Adrenal gland (tissue), 12 donors: ENCODE measurements around the gene RAB18. TPM values are rescaled to one million over a fixed set of nuclear protein-coding genes. Genes with fewer than 3 reads are reported as not detected.

Experiments
- DNase-seq, 7 donors: peaks; one replicate each; pipeline ENCODE4 v3.0.0-alpha.2; 2019 to 2020
- H3K27ac ChIP-seq, 5 donors: fragments of 200-600 bp; sonication (generic) in 4 of 5; 1 replicate in 3 of 5; 2 replicates in 2 of 5; pipeline versions ENCODE4 v1.5.1 to v1.8.0; 2016 to 2020; ENCODE audit warnings: mild to moderate bottlenecking in 1 of 5
- H3K27me3 ChIP-seq: fragments of 200-600 bp; 2 replicates; pipeline ENCODE4 v1.8.0; 2021
- H3K36me3 ChIP-seq, 2 donors: fragments of 200-600 bp; replicated peaks in 1 of 2; 1 replicate in 1 of 2; 2 replicates in 1 of 2; pipeline versions ENCODE4 v1.5.1 to v1.8.0; 2018 to 2022
- H3K4me1 ChIP-seq, 2 donors: fragments of 200-600 bp; replicated peaks in 1 of 2; 1 replicate in 1 of 2; 2 replicates in 1 of 2; pipeline versions ENCODE4 v1.5.1 to v1.8.0; 2018 to 2021
- H3K4me3 ChIP-seq, 4 donors: fragments of 200-600 bp; sonication (generic) in 3 of 4; one replicate each; pipeline ENCODE4 v1.5.1; 2016 to 2018
- H3K9me3 ChIP-seq, 3 donors: fragments of 200-600 bp; sonication (generic) in 1 of 3; replicated peaks in 1 of 3; 1 replicate in 2 of 3; 2 replicates in 1 of 3; pipeline versions ENCODE4 v1.5.1 to v1.8.0; 2016 to 2021
- POLR2A ChIP-seq, 2 donors: fragments of 450-650 bp; IDR thresholded peaks; one replicate each; pipeline ENCODE4 v1.6.1; 2017; ENCODE audit warnings: antibody characterized with exemption in 2 of 2, mild to moderate bottlenecking in 2 of 2, moderate library complexity in 1 of 2
- WGBS, 4 donors: extraction: QIAGEN DNeasy Blood & Tissue Kit in 2 of 4; methylation state at CpG; one replicate each; pipeline versions ENCODE4 v1.1.5 to v1.1.7; 2013 to 2017; 5-methylcytosine and 5-hydroxymethylcytosine counted together
- intact Hi-C, 2 donors: fragments of 100-400 bp; cut with DNase I; formaldehyde crosslinking; loops; one replicate each; pipeline versions ENCODE4 v1.14.1 to v1.15.0; 2022 to 2023
- polyA plus RNA-seq, 3 donors: library from polyadenylated mRNA; stranded (reverse); fragments of 200-250 nt in 2 of 3; fragments of 350-450 nt in 1 of 3; fragmentation: Illumina TruSeq in 1 of 3; extraction: RNeasy Lipid Tissue Mini Kit (QIAGEN cat#74804) in 1 of 3; gene quantifications; one replicate each; pipeline ENCODE4 v1.2.3, GENCODE V29; 2013 to 2014
- total RNA-seq, 9 donors: library from RNA; depleted of rRNA in 4 of 9; stranded (reverse); fragments of >200 nt in 4 of 9; fragments of 120-200 nt in 1 of 9; fragmentation: NEBNext Ultra II Directional in 1 of 9; extraction: Animal tissue kit (Norgen Biotek cat#: 25700) in 1 of 9; gene quantifications; one replicate each; pipeline versions ENCODE4 v1.1.0 to v1.2.4, GENCODE V29; 2013 to 2023
- TF ChIP-seq, protein P1 (sequence below), 6 experiments: fragments of 450-650 bp in 4 of 6; fragments of 200-600 bp in 2 of 6; sonication (generic) in 1 of 6; IDR thresholded peaks; 1 replicate in 5 of 6; 2 replicates in 1 of 6; pipeline versions ENCODE4 v1.5.1 to v1.8.0; 2016 to 2021; ENCODE audit warnings: antibody characterized with exemption in 6 of 6, mild to moderate bottlenecking in 2 of 6, moderate library complexity in 1 of 6
- donor health status: healthy with polysubstance abuse.
- donor health status: Bipolar disorder and iron deficiency.
- donor health status: DM: yes; HTN: yes; CAD: no.
- donor health status: DM: no; HTN: no; CAD: no.
- donor health status: DM: no; HTN: no; CAD: no.
- donor health status: DM: yes; HTN: yes; CAD: no.

RAB18 gene
- total and polyA plus RNA-seq, 12 donors: 22.1 to 416 (median 114) TPM

DNA sequence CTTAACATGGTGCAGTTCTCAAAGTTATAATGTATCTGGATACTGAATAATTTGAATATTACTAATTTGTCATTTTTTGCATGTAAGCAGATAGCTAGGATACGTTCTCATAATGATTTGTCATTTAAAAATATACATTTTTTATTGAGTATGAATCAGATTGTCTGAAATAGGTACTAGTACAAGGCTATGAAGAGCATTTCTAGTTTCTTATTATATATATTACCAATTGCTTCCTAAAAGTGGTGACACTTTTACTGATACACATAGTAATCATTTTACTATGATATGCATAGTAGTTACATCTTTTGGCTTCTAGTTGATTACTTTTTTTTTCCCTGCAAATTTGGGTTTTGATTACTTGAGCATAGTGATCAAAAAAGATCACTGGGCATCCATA is 26.4 kb downstream of the RAB18 start:
- H3K36me3 ChIP-seq: peaks cover 0 to 19% of the 10 kb centered on the region in 2 donors
- WGBS, 4 donors: 49 to 81% (median 71%) methylated on average over 1 of the region's 1 CpG
- H3K27me3 ChIP-seq: no peaks in the 10 kb centered on the region
- TF ChIP-seq, protein P1, sequence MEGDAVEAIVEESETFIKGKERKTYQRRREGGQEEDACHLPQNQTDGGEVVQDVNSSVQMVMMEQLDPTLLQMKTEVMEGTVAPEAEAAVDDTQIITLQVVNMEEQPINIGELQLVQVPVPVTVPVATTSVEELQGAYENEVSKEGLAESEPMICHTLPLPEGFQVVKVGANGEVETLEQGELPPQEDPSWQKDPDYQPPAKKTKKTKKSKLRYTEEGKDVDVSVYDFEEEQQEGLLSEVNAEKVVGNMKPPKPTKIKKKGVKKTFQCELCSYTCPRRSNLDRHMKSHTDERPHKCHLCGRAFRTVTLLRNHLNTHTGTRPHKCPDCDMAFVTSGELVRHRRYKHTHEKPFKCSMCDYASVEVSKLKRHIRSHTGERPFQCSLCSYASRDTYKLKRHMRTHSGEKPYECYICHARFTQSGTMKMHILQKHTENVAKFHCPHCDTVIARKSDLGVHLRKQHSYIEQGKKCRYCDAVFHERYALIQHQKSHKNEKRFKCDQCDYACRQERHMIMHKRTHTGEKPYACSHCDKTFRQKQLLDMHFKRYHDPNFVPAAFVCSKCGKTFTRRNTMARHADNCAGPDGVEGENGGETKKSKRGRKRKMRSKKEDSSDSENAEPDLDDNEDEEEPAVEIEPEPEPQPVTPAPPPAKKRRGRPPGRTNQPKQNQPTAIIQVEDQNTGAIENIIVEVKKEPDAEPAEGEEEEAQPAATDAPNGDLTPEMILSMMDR (IDR thresholded peaks at IDR 0.05): no peak
- TF ChIP-seq POLR2A (IDR thresholded peaks at IDR 0.05): no peak
- no peak overlapping the region for H3K27ac ChIP-seq
- H3K4me1 ChIP-seq: peaks cover 18 to 37% of the 10 kb centered on the region in 2 donors
- DNase-seq: no peak
- peaks cover 0 to 6% (median 0%) of the 10 kb centered on the region in 3 donors for H3K9me3 ChIP-seq
- no peak overlapping the region for H3K4me3 ChIP-seq
- intact Hi-C loops: no loop called here

DNA sequence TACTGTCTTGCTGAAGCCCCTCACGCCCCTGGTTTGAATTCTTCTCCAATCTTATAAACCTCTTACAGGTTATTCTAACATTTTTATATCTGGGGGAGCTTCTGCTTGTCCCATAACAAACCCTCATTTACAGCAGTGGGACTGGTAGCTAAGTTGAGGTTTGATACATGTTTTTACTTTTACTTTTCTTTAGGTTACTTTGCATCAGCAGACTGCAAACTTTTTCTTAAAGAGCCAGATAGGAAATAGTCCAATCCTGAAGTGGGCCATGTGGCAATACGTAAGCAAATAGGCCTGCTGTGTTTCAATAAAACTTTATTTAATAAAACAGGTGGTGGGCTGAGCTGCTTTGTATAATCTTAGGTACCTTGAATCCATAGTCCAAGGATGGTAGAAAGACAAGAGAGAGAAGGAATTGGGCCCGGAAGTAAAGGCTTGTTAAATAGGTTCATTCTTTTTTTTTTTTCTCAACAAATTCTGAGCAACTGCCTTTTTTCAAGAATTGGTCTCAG is 27.3 kb downstream of the RAB18 start:
- TF ChIP-seq, protein P1 (IDR thresholded peaks at IDR 0.05): no peak
- TF ChIP-seq POLR2A (IDR thresholded peaks at IDR 0.05): no peak
- H3K36me3 ChIP-seq: peaks cover 0 to 20% of the 10 kb centered on the region in 2 donors
- WGBS, 4 donors: 94 to 97% (median 96%) methylated on average over 3 of the region's 3 CpGs
- no peak overlapping the region for H3K27ac ChIP-seq
- no peaks in the 10 kb centered on the region for H3K27me3 ChIP-seq
- no peak overlapping the region for H3K4me3 ChIP-seq
- peaks cover 0 to 6% (median 0%) of the 10 kb centered on the region in 3 donors for H3K9me3 ChIP-seq
- intact Hi-C loops: no loop called here
- DNase-seq: no peak
- H3K4me1 ChIP-seq: peaks cover 9 to 28% of the 10 kb centered on the region in 2 donors

DNA sequence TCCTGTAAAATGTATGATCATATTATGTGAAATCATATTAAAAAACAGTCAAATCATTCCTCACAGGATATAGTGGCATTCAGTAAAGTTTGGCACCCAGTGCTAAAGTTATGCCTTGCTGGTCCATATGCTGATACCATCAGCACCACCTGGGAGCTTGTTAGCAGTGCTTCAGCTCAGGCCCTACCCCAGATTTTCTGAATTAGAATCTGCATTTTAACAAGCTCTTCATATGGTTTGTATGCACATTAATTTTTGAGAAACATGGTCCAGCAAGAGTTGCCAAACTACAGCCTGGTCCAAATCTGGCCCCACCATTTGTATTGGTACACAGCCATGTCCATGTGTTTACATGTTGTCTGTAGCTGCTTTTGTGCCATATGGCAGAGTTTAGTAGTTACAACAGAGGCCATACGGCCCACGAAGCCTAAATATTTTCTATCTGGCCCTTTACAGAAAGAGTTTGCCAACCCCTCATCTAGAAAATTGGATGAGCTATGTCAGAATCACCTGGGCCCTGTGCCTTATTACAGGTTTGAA is 30.1 kb downstream of the RAB18 start:
- Histone ChIP-seq H3K9me3 (peaks cover 0 to 6% (median 0%) of the 10 kb centered on the region in 3 donors), H3K4me1 (peaks cover 6 to 11% of the 10 kb centered on the region in 2 donors), H3K27ac (no peak overlapping the region), H3K4me3 (no peak overlapping the region), H3K36me3 (peaks cover 0 to 38% of the 10 kb centered on the region in 2 donors), H3K27me3 (no peaks in the 10 kb centered on the region)
- 90 to 100% (median 96%) methylated on average over 2 of the region's 2 CpGs for WGBS, 4 donors
- no peak for DNase-seq
- intact Hi-C loops: no loop called here
- TF ChIP-seq, protein P1 (IDR thresholded peaks at IDR 0.05): no peak
- no peak for TF ChIP-seq POLR2A (IDR thresholded peaks at IDR 0.05)

DNA sequence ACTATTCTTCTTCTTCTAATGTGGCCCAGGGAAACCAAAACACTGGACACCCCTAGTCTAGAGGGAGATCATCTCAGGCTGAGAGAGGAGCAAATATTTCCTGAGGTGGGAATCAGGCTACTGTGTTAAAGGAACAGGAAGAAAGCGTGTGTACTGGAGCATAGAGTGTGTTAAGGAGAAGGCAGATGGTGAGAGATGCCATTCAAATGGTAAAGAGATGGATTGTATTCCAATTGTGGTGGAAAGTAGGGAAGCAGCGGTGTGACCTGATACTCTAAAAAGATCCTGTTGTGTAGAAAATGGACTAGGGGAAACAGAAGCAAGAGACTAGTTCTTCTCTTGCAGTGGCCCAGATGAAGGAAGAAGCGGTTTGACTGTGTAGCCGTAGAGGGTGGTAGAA is 31.2 kb downstream of the RAB18 start:
- TF ChIP-seq POLR2A (IDR thresholded peaks at IDR 0.05): no peak
- TF ChIP-seq, protein P1 (IDR thresholded peaks at IDR 0.05): no peak
- Histone ChIP-seq H3K36me3 (peaks cover 0 to 41% of the 10 kb centered on the region in 2 donors), H3K27ac (no peak overlapping the region), H3K27me3 (no peaks in the 10 kb centered on the region), H3K4me1 (peaks cover 0 to under 1% of the 10 kb centered on the region in 2 donors), H3K9me3 (peaks cover 0 to under 1% (median 0%) of the 10 kb centered on the region in 3 donors), H3K4me3 (no peak overlapping the region)
- no peak for DNase-seq
- intact Hi-C loops: no loop called here
- 96 to 97% (median 96%) methylated on average over 4 of the region's 4 CpGs for WGBS, 4 donors
